ENCODE measurements around the gene ACTR1A.
"Not testable (repeated sequence)": the region's sequence is repeated elsewhere in the genome, so short reads cannot be mapped to it uniquely, and the experiment has no call there.

ACTR1A gene

DNA sequence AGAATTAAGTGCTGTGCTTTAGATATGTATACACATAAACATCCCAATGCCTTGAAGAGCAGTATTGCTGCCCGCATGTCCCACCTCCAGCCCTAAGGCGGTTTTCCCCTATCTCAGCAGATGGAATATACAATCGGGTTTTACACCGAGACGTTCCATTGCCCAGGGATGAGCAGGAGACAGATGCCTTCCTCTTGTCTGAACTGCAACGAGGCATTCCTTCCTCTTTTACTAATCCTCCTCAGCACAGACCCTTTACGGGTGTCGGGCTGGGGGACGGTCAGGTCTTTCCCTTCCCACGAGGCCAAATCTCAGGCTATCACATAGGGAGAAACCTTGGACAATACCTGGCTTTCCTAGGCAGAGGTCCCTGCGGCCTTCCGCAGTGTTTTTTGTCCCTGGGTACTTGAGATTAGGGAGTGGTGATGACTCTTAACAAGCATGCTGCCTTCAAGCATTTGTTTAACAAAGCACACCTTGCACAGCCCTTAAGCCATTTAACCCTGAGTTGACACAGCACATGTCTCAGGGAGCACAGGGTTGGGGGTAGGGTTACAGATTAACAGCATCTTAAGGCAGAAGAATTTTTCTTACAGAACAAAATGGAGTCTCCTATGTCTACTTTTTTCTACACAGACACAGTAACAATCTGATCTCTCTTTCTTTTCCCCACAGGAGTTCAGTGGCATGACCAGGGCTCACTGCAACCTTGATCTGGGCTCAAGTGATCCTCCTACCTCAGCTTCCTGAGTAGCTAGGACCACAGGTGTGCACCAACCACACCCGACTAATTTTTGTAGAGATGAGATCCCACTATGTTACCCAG, 47.6 kb downstream of the ACTR1A start:
- DNase-seq (ENCODE audit: low read depth, low spot score) = not testable (repeated sequence)

- DNase-seq (ENCODE audit: low read depth, low spot score) = no peak
Measured at GRCh38 chr10:102453502-102453901, 49.0 kb downstream of the ACTR1A start.

DNA sequence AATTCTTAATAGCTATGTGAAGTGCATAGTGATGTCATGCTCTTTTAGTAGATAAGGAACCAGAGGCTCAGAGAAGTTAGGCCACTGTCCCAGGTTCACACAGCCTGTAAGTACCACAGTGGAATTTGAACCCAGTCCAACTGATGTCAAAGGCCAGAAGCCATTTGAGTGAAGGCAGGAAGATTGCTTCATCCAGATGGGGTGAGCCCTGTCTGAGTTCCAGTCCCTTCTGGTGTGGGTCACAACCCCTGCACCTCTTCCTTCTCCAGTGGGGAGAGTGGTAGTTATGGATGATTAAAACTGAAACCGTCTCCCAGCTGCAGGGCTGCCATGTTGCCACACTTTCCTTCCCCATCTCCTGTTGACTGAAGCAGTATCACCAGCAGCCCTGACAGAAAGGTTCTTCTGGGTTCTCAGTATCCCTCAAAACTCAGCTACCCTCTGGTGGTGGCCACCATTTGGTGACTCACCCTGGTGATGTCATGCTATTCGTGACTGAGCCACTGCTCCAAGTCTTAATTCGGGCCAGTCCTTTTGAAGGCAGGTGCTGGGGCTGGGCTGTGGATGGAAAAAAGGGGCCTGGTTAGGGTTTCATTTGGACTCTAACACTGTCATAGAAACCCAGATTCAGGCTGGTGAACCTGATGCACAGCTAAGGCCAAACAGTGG, 49.7 kb downstream of the ACTR1A start:
- no peak for DNase-seq (ENCODE audit: low read depth, low spot score)

- no peak for DNase-seq (ENCODE audit: low read depth, low spot score)
Measured at GRCh38 chr10:102451105-102451969, 51.2 kb downstream of the ACTR1A start, which contains the start of gene C10orf95. TSS of gene C10orf95 (minus strand) at chr10:102451543. CDS start at chr10:102451093, 450 bp downstream.

DNA sequence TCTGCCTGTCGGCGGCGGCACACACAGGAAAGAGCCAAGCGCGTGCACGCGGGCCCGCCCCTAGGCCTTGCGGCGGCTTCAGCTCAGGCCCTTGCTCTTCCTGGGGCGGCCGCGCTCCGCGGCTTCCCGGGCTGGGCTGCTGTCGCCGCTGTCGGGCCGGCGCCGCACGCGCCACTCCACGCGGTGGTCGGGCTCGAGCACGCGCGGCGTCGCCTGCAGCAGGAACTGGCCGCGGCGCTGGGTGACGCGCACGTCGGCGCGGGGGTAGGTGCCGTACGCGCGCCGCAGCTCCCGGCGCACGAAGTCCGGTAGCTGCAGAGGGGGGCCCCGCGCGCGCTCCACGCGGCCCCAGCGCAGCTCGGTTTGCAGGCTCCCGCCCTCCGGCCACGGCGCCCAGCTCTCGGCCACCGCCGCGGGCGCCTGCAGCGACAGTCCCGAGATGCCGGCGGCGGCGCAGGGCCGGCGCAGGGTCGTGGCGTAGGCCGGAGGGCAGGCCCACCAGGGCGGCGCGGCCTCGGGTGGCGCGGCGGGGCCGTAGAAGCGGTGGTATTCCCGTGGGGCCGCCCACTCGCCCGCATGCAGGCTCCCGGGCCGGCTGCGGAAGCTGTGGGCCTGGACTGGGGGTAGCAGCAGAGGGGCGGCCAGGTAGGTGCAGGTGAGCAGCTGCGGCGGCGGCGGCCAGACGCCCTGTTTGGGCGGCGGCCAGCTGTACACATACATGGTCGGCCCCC, 52.0 kb downstream of the ACTR1A start:
- peak; percentile 60 for DNase-seq (ENCODE audit: low read depth, low spot score)

GRCh38 chr10:102450124-102450373, 52.5 kb downstream of the ACTR1A start:
- no peak for DNase-seq (ENCODE audit: low read depth, low spot score)

GRCh38 chr10:102449321-102450123, 53.0 kb downstream of the ACTR1A start:
- peak; percentile 72 for DNase-seq (ENCODE audit: low read depth, low spot score)

DNA sequence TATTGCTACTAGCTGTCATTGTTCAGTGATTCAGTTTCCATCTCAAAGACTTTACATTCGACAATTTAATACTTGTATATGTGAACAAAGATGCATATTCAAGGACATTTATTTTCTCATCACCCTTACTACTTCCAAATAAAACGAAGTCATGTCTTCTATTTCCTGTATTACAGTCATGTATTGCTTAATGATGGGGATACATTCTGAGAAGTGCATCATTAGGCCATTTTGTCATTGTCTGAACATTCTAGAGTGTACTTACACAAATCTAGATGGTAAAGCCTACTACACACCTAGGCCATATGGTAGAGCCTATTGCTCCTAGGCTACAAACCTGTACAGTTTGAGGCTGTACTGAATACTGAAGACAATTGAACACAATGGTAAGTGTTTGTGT, 57.7 kb downstream of the ACTR1A start:
- DNase-seq (ENCODE audit: low read depth, low spot score) = no peak

- DNase-seq (ENCODE audit: low read depth, low spot score) = no peak
Measured at GRCh38 chr10:102438374-102438773, 64.1 kb downstream of the ACTR1A start.

- no peak for DNase-seq (ENCODE audit: low read depth, low spot score)
Measured at GRCh38 chr10:102437515-102437914, 65.0 kb downstream of the ACTR1A start.

GRCh38 chr10:102436312-102436711, 66.2 kb downstream of the ACTR1A start:
- DNase-seq (ENCODE audit: low read depth, low spot score) = no peak

GRCh38 chr10:102435529-102436233, 66.8 kb downstream of the ACTR1A start:
- no peak for DNase-seq (ENCODE audit: low read depth, low spot score)

- DNase-seq (ENCODE audit: low read depth, low spot score) = no peak
Measured at GRCh38 chr10:102435133-102435497, 67.4 kb downstream of the ACTR1A start.

DNA sequence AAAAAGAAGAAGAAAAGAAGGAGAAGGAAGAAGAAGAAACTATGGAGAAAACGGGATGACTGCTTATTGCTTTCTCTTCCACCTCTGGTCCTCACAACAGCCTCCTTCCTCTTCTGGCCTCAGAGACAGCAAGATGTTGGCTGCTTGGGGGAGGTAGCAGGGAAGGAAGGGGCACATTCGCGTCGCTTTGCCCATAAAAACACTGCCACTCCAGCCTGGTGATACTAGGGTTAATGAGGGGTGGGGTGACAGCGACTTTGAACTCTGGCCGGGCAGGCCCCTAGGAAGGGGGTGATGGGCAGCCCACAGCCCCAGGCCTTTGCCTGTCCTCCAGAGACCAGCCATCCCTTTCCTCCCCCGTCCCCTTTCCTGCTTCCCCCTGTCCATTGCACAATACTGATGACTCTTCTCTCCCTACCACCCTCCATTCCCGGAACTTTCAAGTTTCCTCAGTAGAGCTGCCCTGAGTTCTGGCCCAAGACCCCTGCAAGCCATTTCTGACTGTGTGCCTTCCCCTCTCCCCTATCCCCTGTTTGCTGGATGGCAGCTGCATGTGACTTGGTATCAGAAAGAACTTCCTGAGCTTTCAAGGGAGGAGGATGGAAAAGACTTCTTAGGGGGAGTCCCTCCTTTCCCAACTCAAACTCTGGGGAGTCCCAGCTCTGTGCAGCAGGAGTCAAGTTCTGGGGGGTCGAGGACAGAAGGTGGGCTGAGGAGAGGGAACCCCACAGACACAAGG, 67.9 kb downstream of the ACTR1A start:
- no peak for DNase-seq (ENCODE audit: low read depth, low spot score)

- DNase-seq (ENCODE audit: low read depth, low spot score) = no peak
Measured at GRCh38 chr10:102433619-102434046, 68.9 kb downstream of the ACTR1A start.

GRCh38 chr10:102432162-102432950, 70.2 kb downstream of the ACTR1A start, which contains the start of gene CUEDC2:
TSS of gene CUEDC2 (minus strand) at chr10:102432574. CDS start at chr10:102425188, 7,386 bp downstream.
- DNase-seq (ENCODE audit: low read depth, low spot score) = peak; percentile 88

DNA sequence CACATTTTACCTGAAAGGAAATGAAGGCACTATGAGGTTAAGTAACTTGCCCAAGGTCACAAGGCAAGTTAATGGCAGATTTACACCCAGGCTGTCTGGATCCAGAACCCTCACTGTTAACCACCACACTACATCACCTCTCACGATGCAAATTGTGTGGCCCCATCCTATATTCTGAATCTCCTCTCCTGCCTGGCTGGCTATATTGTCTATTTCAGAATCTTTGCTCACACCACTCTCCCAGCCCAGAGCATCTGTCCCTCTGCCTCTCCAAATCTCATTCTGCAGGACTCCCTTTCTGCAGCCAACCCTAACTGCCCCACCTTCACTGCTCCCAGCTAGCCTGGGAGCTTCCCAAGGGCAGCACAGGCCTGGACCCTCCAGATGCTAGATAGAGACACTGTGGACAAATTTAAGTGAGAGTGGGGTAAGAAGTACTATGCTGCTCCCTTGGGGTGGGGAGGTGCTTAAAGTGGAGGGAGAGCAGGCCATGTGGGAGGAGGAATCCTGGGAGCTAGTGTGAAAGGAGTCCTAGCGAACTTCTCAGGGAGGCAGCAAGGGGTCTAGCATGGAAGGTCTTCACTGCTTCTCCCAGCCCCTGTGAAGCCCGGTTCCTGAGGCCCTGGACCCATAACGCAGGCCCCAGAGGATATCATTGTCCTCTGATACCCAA, 70.9 kb downstream of the ACTR1A start:
- DNase-seq (ENCODE audit: low read depth, low spot score) = no peak

GRCh38 chr10:102429468-102429867, 73.0 kb downstream of the ACTR1A start:
- DNase-seq (ENCODE audit: low read depth, low spot score) = no peak
